GM18526 (cell line): ENCODE measurements around the gene CTNND2.

Source experiments
- POLR2A ChIP-seq: IDR thresholded peaks from 3 replicates; pipeline ENCODE4 v1.6.1; 2011; ENCODE audit not compliant: insufficient read length; ENCODE audit errors: extremely low read depth

CTNND2 gene

GRCh38 chr5:11304641-11305040 lies 599.6 kb downstream of the CTNND2 start:
- TF ChIP-seq POLR2A: no peak

- TF ChIP-seq POLR2A: no peak
Measured at GRCh38 chr5:11302663-11303062, 601.6 kb downstream of the CTNND2 start.

- no peak for TF ChIP-seq POLR2A
Measured at GRCh38 chr5:11301171-11301570, 603.1 kb downstream of the CTNND2 start.

GRCh38 chr5:11300736-11301135 lies 603.5 kb downstream of the CTNND2 start:
- TF ChIP-seq POLR2A: no peak

- TF ChIP-seq POLR2A: no peak
Measured at GRCh38 chr5:11298877-11299276, 605.4 kb downstream of the CTNND2 start.

GRCh38 chr5:11293523-11293922 lies 610.7 kb downstream of the CTNND2 start:
- no peak for TF ChIP-seq POLR2A

- TF ChIP-seq POLR2A: no peak
Measured at GRCh38 chr5:11292648-11293356, 611.4 kb downstream of the CTNND2 start.

- TF ChIP-seq POLR2A: no peak
Measured at GRCh38 chr5:11289733-11290132, 614.5 kb downstream of the CTNND2 start.

- TF ChIP-seq POLR2A: no peak
Measured at GRCh38 chr5:11289208-11289607, 615.0 kb downstream of the CTNND2 start.

- TF ChIP-seq POLR2A: no peak
Measured at GRCh38 chr5:11281842-11282241, 622.4 kb downstream of the CTNND2 start.

GRCh38 chr5:11277323-11277722 lies 626.9 kb downstream of the CTNND2 start:
- no peak for TF ChIP-seq POLR2A

- TF ChIP-seq POLR2A: no peak
Measured at GRCh38 chr5:11273180-11273903, 630.9 kb downstream of the CTNND2 start.

- no peak for TF ChIP-seq POLR2A
Measured at GRCh38 chr5:11269515-11269914, 634.7 kb downstream of the CTNND2 start.

- TF ChIP-seq POLR2A: no peak
Measured at GRCh38 chr5:11268891-11269290, 635.4 kb downstream of the CTNND2 start.

GRCh38 chr5:11266331-11266730 lies 637.9 kb downstream of the CTNND2 start:
- no peak for TF ChIP-seq POLR2A

- TF ChIP-seq POLR2A: no peak
Measured at GRCh38 chr5:11261241-11261640, 643.0 kb downstream of the CTNND2 start.

GRCh38 chr5:11258001-11258400 lies 646.2 kb downstream of the CTNND2 start:
- no peak for TF ChIP-seq POLR2A
